ENCODE results near the gene ZNF8. TPM values are rescaled to one million over a fixed set of nuclear protein-coding genes. Genes with fewer than 3 reads are reported as not detected.

ZNF8 gene
- total and polyA plus RNA-seq, 2 of the 4 experiments (the other 2 are of a cell fraction), result 2.1 to 3.9 TPM

DNA sequence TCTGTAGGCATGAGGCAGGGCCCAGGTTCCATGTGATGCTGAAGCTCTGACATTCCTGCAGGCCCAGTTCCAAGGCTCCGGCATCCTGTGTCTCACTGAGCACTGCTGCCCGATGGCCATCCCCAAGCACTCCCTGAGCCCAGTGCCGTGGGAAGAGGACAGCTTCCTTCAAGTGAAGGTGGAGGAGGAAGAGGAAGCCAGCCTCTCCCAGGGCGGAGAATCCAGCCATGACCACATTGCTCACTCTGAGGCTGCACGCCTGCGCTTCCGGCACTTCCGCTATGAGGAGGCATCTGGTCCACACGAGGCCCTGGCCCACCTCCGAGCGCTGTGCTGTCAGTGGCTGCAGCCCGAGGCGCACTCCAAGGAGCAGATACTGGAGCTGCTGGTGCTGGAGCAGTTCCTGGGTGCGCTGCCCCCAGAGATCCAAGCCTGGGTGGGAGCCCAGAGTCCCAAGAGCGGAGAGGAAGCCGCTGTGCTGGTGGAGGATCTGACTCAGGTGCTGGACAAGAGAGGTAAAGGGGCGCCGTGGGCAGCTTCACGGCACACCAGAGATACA is 56.0 kb downstream of the ZNF8 start:
- intact Hi-C loops (cut with micrococcal nuclease), result no loop called here
- H2AK5ac ChIP-seq (ENCODE audit: low read depth, low read length), result no peak overlapping the region

More for the DNA sequence above, 56.0 kb downstream of the ZNF8 start:
- no peak overlapping the region for H4K5ac ChIP-seq (ENCODE audit: low read depth, low read length)
- WGBS, 2 experiments (ENCODE audit: extremely low coverage in 2 of 2, insufficient read length in 1 of 2), result 95% methylated on average over 9 of the region's 19 CpGs; no CpG with 5 or more reads in 1 of the 2 experiments
- peaks cover 38% of the 10 kb centered on the region for H3K36me3 ChIP-seq (ENCODE audit: control insufficient read depth, insufficient read depth, low read length)
- no peak overlapping the region for H3K23ac ChIP-seq (ENCODE audit: low read depth, low read length)
- no peak overlapping the region for H2BK5ac ChIP-seq (ENCODE audit: low read depth, low read length, poor library complexity, severe bottlenecking)
- no peak overlapping the region for H3K18ac ChIP-seq (ENCODE audit: low read depth, low read length)
- no peak overlapping the region for H3K9ac ChIP-seq (ENCODE audit: low read depth, low read length)
- H3K27me3 ChIP-seq (ENCODE audit: control insufficient read depth, insufficient read depth, low read length), result no peaks in the 10 kb centered on the region
- no peak overlapping the region for H4K8ac ChIP-seq (ENCODE audit: low read depth in 2 of 2, low read length in 2 of 2)
- ChIA-PET POLR2A (ENCODE audit: unreplicated experiment) (no interaction called here), CTCF (no interaction called here)
- H3K56ac ChIP-seq (ENCODE audit: extremely low read depth, insufficient read depth, low read length), result no peak overlapping the region
- no peak for DNase-seq
- H2BK120ac ChIP-seq (ENCODE audit: low read depth, low read length), result no peak overlapping the region
- no peak for ATAC-seq (ENCODE audit: low read depth)
- H3K79me1 ChIP-seq (ENCODE audit: low read depth in 1 of 2, low read length in 2 of 2), result peaks cover 13 to 39% of the 10 kb centered on the region in 2 experiments; a peak in 3 of 4 replicates
- in situ Hi-C loops (cut with MboI; ENCODE audit: low sequenced_read_pairs) (no loop called here), dilution Hi-C loops (cut with HindIII; ENCODE audit: low sequenced_read_pairs, unreplicated experiment) (no loop called here)
- no peak overlapping the region for H3K4me2 ChIP-seq (ENCODE audit: low read depth, low read length)
- no peaks in the 10 kb centered on the region for H3K4me1 ChIP-seq (ENCODE audit: control insufficient read depth, insufficient read depth, low read length)
- H2AK9ac ChIP-seq (replicated peaks; ENCODE audit: low read depth, low read length, poor library complexity), result no peak overlapping the region
- peaks cover 5% of the 10 kb centered on the region; the same call in 1 of the 2 replicates for H4K20me1 ChIP-seq (ENCODE audit: insufficient read depth, low read length)
- BruUV-seq (replicated peaks), result no TSS peak
- H3K14ac ChIP-seq (replicated peaks; ENCODE audit: low read depth, low read length), result no peak overlapping the region
- no peak overlapping the region for H2AFZ ChIP-seq (replicated peaks; ENCODE audit: low read length, poor library complexity)
- TF ChIP-seq CEBPB (IDR thresholded peaks at IDR 0.05; ENCODE audit: low read depth, low read length), result no peak
- TF ChIP-seq FOS (IDR thresholded peaks at IDR 0.05; ENCODE audit: low read depth, low read length), result no peak
- TF ChIP-seq, protein P1, sequence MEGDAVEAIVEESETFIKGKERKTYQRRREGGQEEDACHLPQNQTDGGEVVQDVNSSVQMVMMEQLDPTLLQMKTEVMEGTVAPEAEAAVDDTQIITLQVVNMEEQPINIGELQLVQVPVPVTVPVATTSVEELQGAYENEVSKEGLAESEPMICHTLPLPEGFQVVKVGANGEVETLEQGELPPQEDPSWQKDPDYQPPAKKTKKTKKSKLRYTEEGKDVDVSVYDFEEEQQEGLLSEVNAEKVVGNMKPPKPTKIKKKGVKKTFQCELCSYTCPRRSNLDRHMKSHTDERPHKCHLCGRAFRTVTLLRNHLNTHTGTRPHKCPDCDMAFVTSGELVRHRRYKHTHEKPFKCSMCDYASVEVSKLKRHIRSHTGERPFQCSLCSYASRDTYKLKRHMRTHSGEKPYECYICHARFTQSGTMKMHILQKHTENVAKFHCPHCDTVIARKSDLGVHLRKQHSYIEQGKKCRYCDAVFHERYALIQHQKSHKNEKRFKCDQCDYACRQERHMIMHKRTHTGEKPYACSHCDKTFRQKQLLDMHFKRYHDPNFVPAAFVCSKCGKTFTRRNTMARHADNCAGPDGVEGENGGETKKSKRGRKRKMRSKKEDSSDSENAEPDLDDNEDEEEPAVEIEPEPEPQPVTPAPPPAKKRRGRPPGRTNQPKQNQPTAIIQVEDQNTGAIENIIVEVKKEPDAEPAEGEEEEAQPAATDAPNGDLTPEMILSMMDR (conservative IDR thresholded peaks at IDR 0.05; ENCODE audit: low read depth, low read length), result no peak
- no peak for TF ChIP-seq RAD21 (IDR thresholded peaks at IDR 0.05; ENCODE audit: low read length)
- TF ChIP-seq SMC3 (IDR thresholded peaks at IDR 0.05; ENCODE audit: low read depth, low read length), result no peak
- TF ChIP-seq MAFK (IDR thresholded peaks at IDR 0.05; ENCODE audit: low read depth, low read length), result no peak
- TF ChIP-seq MAZ (IDR thresholded peaks at IDR 0.05; ENCODE audit: borderline replicate concordance, low read depth, low read length), result no peak
- TF ChIP-seq BHLHE40 (IDR thresholded peaks at IDR 0.05; ENCODE audit: low read depth, low read length), result no peak
- no peak for TF ChIP-seq RFX5 (IDR thresholded peaks at IDR 0.05; ENCODE audit: low read depth, low read length)
- no peak for TF ChIP-seq MXI1 (IDR thresholded peaks at IDR 0.05; ENCODE audit: borderline replicate concordance, low read depth, low read length)
- TF ChIP-seq CHD1 (IDR thresholded peaks at IDR 0.05; ENCODE audit: low read depth, low read length), result no peak
- no peak overlapping the region for H3K4ac ChIP-seq (ENCODE audit: low read depth, low read length)
- no peak overlapping the region for H3K4me3 ChIP-seq (ENCODE audit: insufficient read depth, low read depth, low read length)
- H3K9me1 ChIP-seq (ENCODE audit: insufficient read depth, low read length), result peaks cover 8% of the 10 kb centered on the region
- H2BK20ac ChIP-seq (ENCODE audit: low read depth, low read length), result no peak overlapping the region
- H2BK15ac ChIP-seq (ENCODE audit: low read depth, low read length), result no peak overlapping the region
- H3K9me3 ChIP-seq (ENCODE audit: control insufficient read depth, insufficient read depth, low read length), result peaks cover 15% of the 10 kb centered on the region
- no peak overlapping the region for H4K91ac ChIP-seq (ENCODE audit: insufficient read depth, low read depth, low read length)
- H3K27ac ChIP-seq (ENCODE audit: insufficient read depth, low read length), result no peak overlapping the region
